Activated T-cell treated with anti-CD3 and anti-CD28 coated beads, Interleukin-2, amount 50 U/mL, for 4 hours (primary cell): ENCODE measurements around the gene SLC25A28. TPM values are rescaled to one million over a fixed set of nuclear protein-coding genes. Genes with fewer than 3 reads are reported as not detected.
"Not testable (repeated sequence)": the region's sequence is repeated elsewhere in the genome, so short reads cannot be mapped to it uniquely, and the experiment has no call there.

ENCODE experiments used
- ATAC-seq, 2 donors: fragments of 200-7000 bp; cut with Tn5 transposase; one replicate each; pipeline ENCODE4 v1.10.0; 2021
- DNase-seq: peaks from one replicate; pipeline ENCODE4 v3.0.0-alpha.2; 2020
- H3K27me3 Mint-ChIP-seq: one replicate; pipeline ENCODE4 v1.8.0; 2021; ENCODE audit warnings: low read depth, mixed read lengths
- H3K36me3 Mint-ChIP-seq: one replicate; pipeline ENCODE4 v1.8.0; 2022; ENCODE audit warnings: mixed read lengths; ENCODE audit not compliant: insufficient read depth
- H3K4me1 Mint-ChIP-seq: one replicate; pipeline ENCODE4 v1.8.0; 2021; ENCODE audit warnings: low read depth, mixed read lengths
- H3K4me3 Mint-ChIP-seq: one replicate; pipeline ENCODE4 v1.8.0; 2021; ENCODE audit warnings: mild to moderate bottlenecking, moderate library complexity, mixed read lengths
- H3K9me3 Mint-ChIP-seq: one replicate; pipeline ENCODE4 v1.8.0; 2021; ENCODE audit warnings: mixed read lengths
- total RNA-seq, 3 donors: library from RNA; stranded (reverse); gene quantifications; one replicate each; pipeline ENCODE4 v1.2.1, GENCODE V29; 2021

SLC25A28 gene
- total RNA-seq, 3 donors from 2014 or later, result 58.8 to 65.3 (median 64.7) TPM

GRCh38 chr10:99647601-99648151 lies 27.4 kb upstream of the SLC25A28 start:
- peaks cover 57% of the 10 kb centered on the region for H3K27me3 Mint-ChIP-seq
- no peak for ATAC-seq
- H3K9me3 Mint-ChIP-seq, result no peaks in the 10 kb centered on the region

DNA sequence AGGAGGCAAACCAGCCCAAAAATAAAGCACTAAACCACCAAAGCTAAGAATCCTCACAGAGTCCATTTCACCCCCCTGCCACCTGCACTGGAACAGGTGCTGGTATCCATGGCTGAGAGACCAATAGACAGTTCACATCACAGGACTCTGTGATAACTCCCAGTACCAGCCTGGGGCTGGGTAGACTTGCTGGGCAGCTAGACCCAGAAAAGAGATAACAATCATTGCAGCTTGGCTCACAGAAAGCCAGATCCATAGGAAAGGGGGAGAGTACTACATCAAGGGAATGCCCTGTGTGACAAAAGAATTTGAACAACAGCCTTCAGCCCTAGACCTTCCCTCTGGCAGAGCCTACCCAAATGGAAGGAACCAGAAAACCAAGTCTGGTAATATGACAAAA lies 13.6 kb upstream of the SLC25A28 start:
- no peaks in the 10 kb centered on the region for H3K4me1 Mint-ChIP-seq
- DNase-seq (no peak), ATAC-seq (no peak)
- H3K36me3 Mint-ChIP-seq, result no peaks in the 10 kb centered on the region
- H3K9me3 Mint-ChIP-seq, result no peaks in the 10 kb centered on the region
- H3K27me3 Mint-ChIP-seq, result peaks cover 39% of the 10 kb centered on the region
- H3K4me3 Mint-ChIP-seq, result no peak overlapping the region

More at GRCh38 chr10:99647601-99648151, 27.4 kb upstream of the SLC25A28 start:
- Mint-ChIP-seq H3K4me1 (no peaks in the 10 kb centered on the region), H3K4me3 (no peak overlapping the region), H3K36me3 (no peaks in the 10 kb centered on the region)
- DNase-seq, result no peak

DNA sequence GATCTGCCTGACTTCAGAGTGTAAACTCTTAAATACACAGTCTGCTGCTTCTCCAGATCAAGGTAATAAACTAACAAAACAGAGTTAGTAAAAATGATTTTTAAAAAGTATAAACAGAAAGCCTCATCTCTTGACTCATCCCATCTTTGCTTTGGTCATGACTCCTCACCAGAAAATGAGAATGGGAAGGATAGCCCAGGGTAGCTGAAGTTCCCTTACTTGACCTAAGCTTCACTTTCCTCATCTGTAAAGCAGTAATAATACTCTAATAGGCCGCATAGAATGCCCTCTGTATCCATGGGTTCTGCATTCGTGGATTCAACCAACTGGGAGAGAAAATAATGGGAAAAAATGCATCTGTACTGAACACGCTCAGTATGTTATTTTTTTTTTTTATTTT lies 11.3 kb upstream of the SLC25A28 start:
- Mint-ChIP-seq H3K4me1 (no peaks in the 10 kb centered on the region), H3K36me3 (no peaks in the 10 kb centered on the region), H3K9me3 (no peaks in the 10 kb centered on the region), H3K4me3 (no peak overlapping the region), H3K27me3 (peaks cover 27% of the 10 kb centered on the region)
- DNase-seq (no peak), ATAC-seq (no peak)

GRCh38 chr10:99630991-99631390 lies 10.8 kb upstream of the SLC25A28 start:
- DNase-seq (no peak), ATAC-seq (no peak)
- Mint-ChIP-seq H3K4me1 (no peaks in the 10 kb centered on the region), H3K36me3 (no peaks in the 10 kb centered on the region), H3K9me3 (no peaks in the 10 kb centered on the region), H3K4me3 (no peak overlapping the region), H3K27me3 (peaks cover 26% of the 10 kb centered on the region)

- no peaks in the 10 kb centered on the region for H3K36me3 Mint-ChIP-seq
- ATAC-seq (no peak), DNase-seq (no peak)
- H3K9me3 Mint-ChIP-seq, result no peaks in the 10 kb centered on the region
- no peaks in the 10 kb centered on the region for H3K4me1 Mint-ChIP-seq
- H3K4me3 Mint-ChIP-seq, result no peak overlapping the region
- H3K27me3 Mint-ChIP-seq, result peaks cover 22% of the 10 kb centered on the region
These were observed 10.2 kb upstream of the SLC25A28 start for GRCh38 chr10:99630433-99630832.

DNA sequence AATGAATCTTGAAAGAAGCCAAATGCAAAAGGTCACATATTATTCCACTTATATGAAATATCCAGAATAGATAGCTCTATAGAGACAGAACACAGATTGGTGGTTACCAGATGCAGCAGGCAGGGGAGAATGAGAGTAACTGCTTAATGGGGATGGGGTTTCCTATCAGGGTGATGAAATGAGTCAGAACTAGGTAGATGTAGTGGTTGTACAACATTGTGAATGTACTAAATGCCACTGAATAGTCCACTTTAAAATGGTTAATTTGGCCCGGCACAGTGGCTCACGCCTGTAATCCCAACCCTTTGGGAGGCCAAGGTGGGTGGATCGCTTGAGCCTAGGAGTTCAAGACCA lies 9.4 kb upstream of the SLC25A28 start:
- Mint-ChIP-seq H3K36me3 (no peaks in the 10 kb centered on the region), H3K9me3 (no peaks in the 10 kb centered on the region), H3K4me1 (no peaks in the 10 kb centered on the region), H3K27me3 (peaks cover 17% of the 10 kb centered on the region), H3K4me3 (no peak overlapping the region)
- DNase-seq (no peak), ATAC-seq (no peak)

DNA sequence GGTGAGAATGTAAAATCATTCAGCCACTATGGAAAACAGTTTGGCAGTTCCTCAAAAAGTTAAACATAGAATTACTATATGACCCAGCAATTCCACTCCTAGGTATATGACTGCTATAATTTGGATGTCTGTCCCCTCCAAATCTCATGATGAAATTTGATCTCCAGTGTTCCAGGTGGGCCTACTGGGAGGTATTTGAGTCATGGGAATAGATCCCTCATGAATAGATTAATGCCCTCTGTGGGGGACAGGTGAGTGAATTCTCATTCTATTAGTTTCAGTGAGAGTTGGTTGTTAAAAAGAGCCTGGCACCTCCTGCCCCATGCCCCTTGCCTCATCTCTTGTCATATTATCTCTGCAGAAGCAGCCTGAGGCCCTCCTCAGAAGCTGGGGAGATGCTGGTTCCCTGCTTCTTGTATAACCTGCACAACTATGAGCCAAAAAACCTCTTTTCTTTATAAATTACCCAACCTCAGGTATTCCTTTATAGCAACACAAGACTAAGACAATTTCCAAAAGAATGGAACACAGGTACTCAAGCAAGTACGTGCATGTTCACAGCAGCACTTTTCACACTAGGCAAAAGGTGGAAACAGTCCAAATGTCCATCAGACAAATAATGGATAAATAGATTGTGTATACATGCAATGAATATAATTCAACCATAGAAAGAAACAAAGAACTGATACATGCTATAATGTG lies 8.8 kb upstream of the SLC25A28 start:
- H3K4me3 Mint-ChIP-seq, result no peak overlapping the region
- H3K4me1 Mint-ChIP-seq, result no peaks in the 10 kb centered on the region
- DNase-seq (no peak), ATAC-seq (no peak)
- H3K36me3 Mint-ChIP-seq, result no peaks in the 10 kb centered on the region
- no peaks in the 10 kb centered on the region for H3K9me3 Mint-ChIP-seq
- peaks cover 12% of the 10 kb centered on the region for H3K27me3 Mint-ChIP-seq

DNA sequence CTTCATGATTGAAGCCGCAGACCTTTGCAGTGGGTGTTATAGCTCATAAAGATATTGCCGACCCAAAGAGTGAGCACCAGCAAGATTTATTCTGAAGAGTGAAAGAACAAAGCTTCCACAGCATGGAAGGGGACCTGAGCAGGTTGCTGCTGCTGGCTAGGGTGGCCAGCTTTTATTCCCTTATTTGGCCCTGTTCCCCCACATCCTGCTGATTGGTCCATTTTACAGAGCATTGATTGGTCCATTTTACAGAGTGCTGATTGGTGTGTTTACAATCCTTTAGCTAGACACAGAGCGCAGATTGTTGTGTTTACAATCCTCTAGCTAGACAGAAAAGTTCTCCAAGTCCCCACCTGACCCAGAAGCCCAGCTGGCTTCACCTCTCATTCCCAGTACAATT lies 4.9 kb upstream of the SLC25A28 start:
- H3K9me3 Mint-ChIP-seq, H3K27me3 Mint-ChIP-seq, H3K4me3 Mint-ChIP-seq, ATAC-seq, H3K36me3 Mint-ChIP-seq, DNase-seq: not testable (repeated sequence)
- peaks cover 13% of the 10 kb centered on the region for H3K4me1 Mint-ChIP-seq

GRCh38 chr10:99623919-99624318 lies 3.7 kb upstream of the SLC25A28 start:
- Mint-ChIP-seq H3K36me3 (peaks cover 1% of the 10 kb centered on the region), H3K9me3 (no peaks in the 10 kb centered on the region), H3K4me1 (peaks cover 18% of the 10 kb centered on the region), H3K4me3 (no peak overlapping the region), H3K27me3 (peaks cover 1% of the 10 kb centered on the region)
- no peak for ATAC-seq
- no peak for DNase-seq

DNA sequence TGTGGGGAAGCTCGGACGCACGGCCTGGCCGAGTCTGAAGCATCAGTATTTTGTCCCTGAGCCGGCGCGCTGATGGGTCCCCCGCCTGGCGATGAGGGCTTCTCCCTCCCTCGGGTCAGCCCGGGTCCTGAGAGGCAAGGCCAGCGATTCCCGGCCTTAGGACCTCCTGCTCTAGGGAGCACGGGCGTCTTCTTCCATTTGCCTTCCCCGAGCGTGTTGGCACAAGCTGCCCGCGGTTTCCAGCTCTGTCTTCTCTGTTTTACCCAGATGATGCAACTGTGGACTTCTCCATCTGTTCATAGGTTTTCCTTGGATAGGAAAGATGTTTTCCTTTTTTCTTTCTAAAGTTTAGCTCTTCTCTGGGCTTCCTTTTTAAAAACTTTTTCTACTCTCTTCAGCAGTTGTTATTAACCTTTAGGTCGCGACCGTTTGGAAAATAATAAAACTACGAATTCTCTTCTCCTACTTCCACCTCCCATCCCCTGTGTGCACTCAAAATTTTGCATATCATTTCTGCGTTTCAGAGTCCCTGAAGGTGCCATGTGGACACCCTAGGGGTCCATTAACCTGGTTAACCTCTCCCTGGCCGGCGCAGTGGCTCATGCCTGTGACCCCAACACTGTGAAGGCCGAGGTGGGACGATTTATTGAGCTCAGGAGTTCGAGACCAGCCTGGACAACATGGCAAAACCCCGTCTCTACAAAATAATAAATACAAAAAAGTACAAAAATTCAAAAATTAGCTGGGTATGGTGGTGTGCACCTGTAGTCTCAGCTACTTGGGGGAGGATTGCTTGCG lies 1.4 kb upstream of the SLC25A28 start:
- peaks cover 1% of the 10 kb centered on the region for H3K27me3 Mint-ChIP-seq
- H3K4me3 Mint-ChIP-seq, result peak overlapping the region; percentile 82
- H3K36me3 Mint-ChIP-seq, result peaks cover 6% of the 10 kb centered on the region
- H3K4me1 Mint-ChIP-seq, result peaks cover 38% of the 10 kb centered on the region
- DNase-seq, result no peak
- no peaks in the 10 kb centered on the region for H3K9me3 Mint-ChIP-seq
- no peak for ATAC-seq

- H3K27me3 Mint-ChIP-seq, result peaks cover 1% of the 10 kb centered on the region
- H3K36me3 Mint-ChIP-seq, result peaks cover 6% of the 10 kb centered on the region
- DNase-seq (peak; percentile 79), ATAC-seq (peak; percentile 90)
- H3K9me3 Mint-ChIP-seq, result no peaks in the 10 kb centered on the region
- peaks cover 44% of the 10 kb centered on the region for H3K4me1 Mint-ChIP-seq
- H3K4me3 Mint-ChIP-seq, result peak overlapping the region; percentile 82
These were observed 643 bp upstream of the SLC25A28 start for GRCh38 chr10:99620711-99621453.

- H3K27me3 Mint-ChIP-seq, result no peaks in the 10 kb centered on the region
- H3K4me1 Mint-ChIP-seq, result peaks cover 56% of the 10 kb centered on the region
- ATAC-seq, result no peak
- DNase-seq, result no peak
- H3K9me3 Mint-ChIP-seq, result no peaks in the 10 kb centered on the region
- peak overlapping the region; percentile 89 for H3K4me3 Mint-ChIP-seq
- peaks cover 10% of the 10 kb centered on the region for H3K36me3 Mint-ChIP-seq
These were observed 994 bp downstream of the SLC25A28 start for GRCh38 chr10:99619090-99619800.

- DNase-seq (no peak), ATAC-seq (no peak)
- Mint-ChIP-seq H3K9me3 (no peaks in the 10 kb centered on the region), H3K36me3 (peaks cover 10% of the 10 kb centered on the region), H3K4me1 (peaks cover 58% of the 10 kb centered on the region), H3K4me3 (peak overlapping the region; percentile 89), H3K27me3 (no peaks in the 10 kb centered on the region)
These were observed 2.5 kb downstream of the SLC25A28 start for GRCh38 chr10:99617696-99618095.

- Mint-ChIP-seq H3K4me1 (peaks cover 49% of the 10 kb centered on the region), H3K9me3 (no peaks in the 10 kb centered on the region), H3K27me3 (no peaks in the 10 kb centered on the region), H3K4me3 (no peak overlapping the region), H3K36me3 (peaks cover 19% of the 10 kb centered on the region)
- ATAC-seq (no peak), DNase-seq (no peak)
These were observed 4.8 kb downstream of the SLC25A28 start for GRCh38 chr10:99615426-99615825.
